K562 (cell line): Measurements from ENCODE around the gene TANC1. TPM values are rescaled to one million over a fixed set of nuclear protein-coding genes. Genes with fewer than 3 reads are reported as not detected.

Experiments
- ATF2 ChIP-seq: sonication (generic); formaldehyde crosslinking; IDR thresholded peaks from 2 replicates; pipeline ENCODE4 v1.8.1; 2022; ENCODE audit warnings: missing genetic modification reagents
- ATF3 ChIP-seq, 2 experiments: fragments of 450-650 bp in 1 of 2; sonication (generic) in 1 of 2; formaldehyde crosslinking in 1 of 2; IDR thresholded peaks in 1 of 2; conservative IDR thresholded peaks in 1 of 2; 2 replicates each; pipeline versions ENCODE4 v1.6.1 to v1.8.1; 2016 to 2023; ENCODE audit warnings: mild to moderate bottlenecking in 2 of 2, moderate library complexity in 2 of 2, inconsistent platforms in 1 of 2, missing genetic modification reagents in 1 of 2
- ATF6 ChIP-seq: sonication (generic); formaldehyde crosslinking; IDR thresholded peaks from 2 replicates; pipeline ENCODE4 v1.4.0; 2020; ENCODE audit warnings: mild to moderate bottlenecking, missing genetic modification reagents
- CTCFL ChIP-seq: IDR thresholded peaks from 2 replicates; pipeline ENCODE4 v1.6.1; 2011; ENCODE audit warnings: borderline replicate concordance, low read depth, mild to moderate bottlenecking, moderate library complexity, low read length; ENCODE audit not compliant: insufficient read depth, poor library complexity, severe bottlenecking
- GMEB1 ChIP-seq: fragments of 250-450 bp; sonication (Bioruptor Pico); IDR thresholded peaks from 2 replicates; pipeline ENCODE4 v1.4.0; 2020; ENCODE audit warnings: mild to moderate bottlenecking
- HMBOX1 ChIP-seq: sonication (generic); IDR thresholded peaks from 2 replicates; pipeline ENCODE4 v1.6.1; 2016
- MYBL2 ChIP-seq, 2 experiments: fragments of 450-650 bp in 1 of 2; sonication (generic) in 1 of 2; formaldehyde crosslinking in 1 of 2; IDR thresholded peaks; 2 replicates each; pipeline versions ENCODE4 v1.6.1 to v1.8.1; 2017 to 2022; ENCODE audit warnings: borderline replicate concordance in 1 of 2, inconsistent platforms in 1 of 2, low read depth in 1 of 2, mild to moderate bottlenecking in 1 of 2, missing genetic modification reagents in 1 of 2, moderate library complexity in 1 of 2
- NFE2 ChIP-seq: IDR thresholded peaks from 2 replicates; pipeline ENCODE4 v1.6.1; 2014; ENCODE audit warnings: antibody characterized with exemption, low read depth
- STAG1 ChIP-seq: sonication (generic); formaldehyde crosslinking; IDR thresholded peaks from 2 replicates; pipeline ENCODE4 v1.5.0; 2020; ENCODE audit warnings: missing genetic modification reagents, borderline replicate concordance
- STAT5A ChIP-seq: IDR thresholded peaks from 2 replicates; pipeline ENCODE4 v1.6.1; 2012; ENCODE audit warnings: low read length, inconsistent platforms, borderline replicate concordance
- ZBTB2 ChIP-seq: fragments of 450-650 bp; IDR thresholded peaks from 2 replicates; pipeline ENCODE4 v1.6.1; 2016; ENCODE audit warnings: antibody characterized with exemption
- ZNF174 ChIP-seq: fragments of 250-450 bp; sonication (Bioruptor Pico); IDR thresholded peaks from 2 replicates; pipeline ENCODE4 v1.4.0; 2020; ENCODE audit warnings: mild to moderate bottlenecking
- ZNF24 ChIP-seq: fragments of 450-650 bp; IDR thresholded peaks from 2 replicates; pipeline ENCODE4 v1.6.1; 2016
- ZNF740 ChIP-seq, 3 experiments: fragments of 200-800 bp in 1 of 3; sonication (Bioruptor generic) in 1 of 3; sonication (generic) in 1 of 3; formaldehyde crosslinking in 1 of 3; IDR thresholded peaks; 2 replicates each; pipeline versions ENCODE4 v1.6.1 to v1.8.0; 2016 to 2022; ENCODE audit warnings: mild to moderate bottlenecking in 2 of 3, missing compliant biosample characterization in 2 of 3, missing genetic modification characterization in 2 of 3, missing genetic modification reagents in 1 of 3
- polyA plus RNA-seq, 8 experiments: library from polyadenylated mRNA; depleted of rRNA in 4 of 8; stranded (reverse) in 5 of 8; unstranded in 3 of 8; fragments of >200 nt; fragmentation: Nextera tagmentation in 2 of 8; fragmentation: Illumina TruSeq in 1 of 8; extraction: Ambion mirVana in 2 of 8; extraction: Trizol in 1 of 8; gene quantifications; 2 replicates each; pipeline versions ENCODE4 v1.2.1 to v1.2.3, GENCODE V29; 2011 to 2014; ENCODE audit warnings: inconsistent platforms in 1 of 8, missing spikeins in 1 of 8
- total RNA-seq, 7 experiments: library from RNA; depleted of rRNA in 6 of 7; stranded (reverse); fragments of >200 nt in 6 of 7; fragmentation: Illumina TruSeq in 2 of 7; extraction: Trizol in 2 of 7; gene quantifications; 2 replicates each; pipeline versions ENCODE4 v1.2.1 to v1.2.3, GENCODE V29; 2011 to 2021; ENCODE audit warnings: low replicate concordance in 1 of 7

Gene TANC1
- total and polyA plus RNA-seq, 9 of the 15 experiments (the other 6 are each of a cell fraction or from before 2014, with no cell fraction given), result under 0.01 to 0.20 (median 0.07) TPM; not detected in 1

- no peak for TF ChIP-seq ATF6
- TF ChIP-seq GMEB1 (CRISPR knock-in tag), result no peak
- TF ChIP-seq MYBL2 (IDR thresholded peaks at IDR 0.05; ENCODE audit: low read depth), result no peak
- no peak for TF ChIP-seq MYBL2 (CRISPR knock-in tag; IDR thresholded peaks at IDR 0.05; ENCODE audit: borderline replicate concordance)
- TF ChIP-seq ATF3 (IDR thresholded peaks at IDR 0.05), result peak; percentile 50; the same call in 1 of the 2 replicates
- no peak for TF ChIP-seq ATF3 (CRISPR knock-in tag; conservative IDR thresholded peaks at IDR 0.05)
- TF ChIP-seq STAT5A, result no peak
- TF ChIP-seq ZBTB2, result no peak
- no peak for TF ChIP-seq ZNF740 (CRISPR knock-in tag; IDR thresholded peaks at IDR 0.05)
- TF ChIP-seq ZNF740 (tag; IDR thresholded peaks at IDR 0.05), result no peak
- TF ChIP-seq ATF2 (CRISPR knock-in tag), result no peak
- no peak for TF ChIP-seq CTCFL
- TF ChIP-seq STAG1 (CRISPR knock-in tag), result no peak
- no peak for TF ChIP-seq ZNF174 (CRISPR knock-in tag)
- no peak for TF ChIP-seq HMBOX1
- TF ChIP-seq NFE2, result no peak
- no peak for TF ChIP-seq ZNF24
Measured at GRCh38 chr2:159098361-159098760, 129.9 kb downstream of the TANC1 start (continued).
